ENCODE results near the gene UBA1.

- TF ChIP-seq CTCF (IDR thresholded peaks at IDR 0.05; ENCODE audit: borderline replicate concordance, extremely low read depth, low read length, poor library complexity, severe bottlenecking) (no peak), EZH2 (IDR thresholded peaks at IDR 0.05; ENCODE audit: borderline replicate concordance, low read depth, low read length, severe bottlenecking) (no peak)
Measured at GRCh38 chrX:47247999-47248320, 54.3 kb downstream of the UBA1 start.

Data from DND-41 (cell line).